ENCODE results near the gene DOK5. TPM values are rescaled to one million over a fixed set of nuclear protein-coding genes. Genes with fewer than 3 reads are reported as not detected.

Gene DOK5
- total and polyA plus RNA-seq, 9 donors = 0.24 to 38.3 (median 2.4) TPM; not detected in 1

- Histone ChIP-seq H3K9me3 (no peaks in the 10 kb centered on the region), H3K4me3 (no peak overlapping the region), H3K27ac (no peak overlapping the region), H3K27me3 (no peaks in the 10 kb centered on the region), H3K4me1 (ENCODE audit: insufficient read depth) (no peaks in the 10 kb centered on the region), H3K36me3 (no peaks in the 10 kb centered on the region)
- TF ChIP-seq POLR2A (IDR thresholded peaks at IDR 0.05) = no peak
- no peak for TF ChIP-seq CTCF (IDR thresholded peaks at IDR 0.05)
- TF ChIP-seq EP300 (IDR thresholded peaks at IDR 0.05) = no peak
- DNase-seq = no peak
- intact Hi-C loops (cut with DNase I) = no loop called here
- WGBS, 3 donors = 85 to 91% (median 87%) methylated on average over 5 of the region's 5 CpGs
These were observed 148.7 kb downstream of the DOK5 start for GRCh38 chr20:54623991-54624569.

- H3K9me3 ChIP-seq = no peaks in the 10 kb centered on the region
- H3K27ac ChIP-seq = no peak overlapping the region
- intact Hi-C loops (cut with DNase I) = no loop called here
- WGBS, 3 donors = 35 to 51% (median 51%) methylated on average over 7 of the region's 7 CpGs
- TF ChIP-seq POLR2A (IDR thresholded peaks at IDR 0.05) (no peak), CTCF (IDR thresholded peaks at IDR 0.05) (no peak), EP300 (IDR thresholded peaks at IDR 0.05) (no peak)
- no peak for DNase-seq
- no peaks in the 10 kb centered on the region for H3K4me1 ChIP-seq (ENCODE audit: insufficient read depth)
- no peak overlapping the region for H3K4me3 ChIP-seq
- no peaks in the 10 kb centered on the region for H3K27me3 ChIP-seq
- H3K36me3 ChIP-seq = no peaks in the 10 kb centered on the region
These were observed 149.5 kb downstream of the DOK5 start for GRCh38 chr20:54624706-54625390.

- H3K4me1 ChIP-seq (ENCODE audit: insufficient read depth) = no peaks in the 10 kb centered on the region
- H3K4me3 ChIP-seq = no peak overlapping the region
- no peak for DNase-seq
- H3K27me3 ChIP-seq = no peaks in the 10 kb centered on the region
- H3K36me3 ChIP-seq = no peaks in the 10 kb centered on the region
- H3K27ac ChIP-seq = no peak overlapping the region
- no peak for TF ChIP-seq EP300 (IDR thresholded peaks at IDR 0.05)
- TF ChIP-seq POLR2A (IDR thresholded peaks at IDR 0.05) = no peak
- TF ChIP-seq CTCF (IDR thresholded peaks at IDR 0.05) = no peak
- WGBS, 3 donors = 61 to 69% (median 66%) methylated on average over 1 of the region's 1 CpG
- no peaks in the 10 kb centered on the region for H3K9me3 ChIP-seq
- intact Hi-C loops (cut with DNase I) = no loop called here
These were observed 150.1 kb downstream of the DOK5 start for GRCh38 chr20:54625497-54625896.

GRCh38 chr20:54626126-54626525 is 150.7 kb downstream of the DOK5 start:
- Histone ChIP-seq H3K4me1 (ENCODE audit: insufficient read depth) (no peaks in the 10 kb centered on the region), H3K36me3 (no peaks in the 10 kb centered on the region), H3K27me3 (no peaks in the 10 kb centered on the region), H3K27ac (no peak overlapping the region), H3K4me3 (no peak overlapping the region), H3K9me3 (no peaks in the 10 kb centered on the region)
- intact Hi-C loops (cut with DNase I) = no loop called here
- TF ChIP-seq CTCF (IDR thresholded peaks at IDR 0.05) (no peak), POLR2A (IDR thresholded peaks at IDR 0.05) (no peak), EP300 (IDR thresholded peaks at IDR 0.05) (no peak)
- DNase-seq = no peak
- WGBS, 3 donors = 93 to 98% (median 93%) methylated on average over 5 of the region's 5 CpGs

All from ovary (tissue), 9 donors.